Ishikawa (cell line): Measurements from ENCODE around the gene DDN.

ENCODE experiments used
- CEBPB ChIP-seq: IDR thresholded peaks from 2 replicates; pipeline ENCODE4 v1.6.1; 2012
- CREB1 ChIP-seq: IDR thresholded peaks from 2 replicates; pipeline ENCODE4 v1.6.1; 2012; ENCODE audit warnings: low read depth
- EGR1 ChIP-seq: IDR thresholded peaks from 2 replicates; pipeline ENCODE4 v1.6.1; 2012
- EP300 ChIP-seq: IDR thresholded peaks from 2 replicates; pipeline ENCODE4 v1.6.1; 2012; ENCODE audit warnings: borderline replicate concordance
- FOXM1 ChIP-seq: IDR thresholded peaks from 2 replicates; pipeline ENCODE4 v1.6.1; 2012; ENCODE audit warnings: low read depth, borderline replicate concordance
- MAX ChIP-seq: IDR thresholded peaks from 2 replicates; pipeline ENCODE4 v1.6.1; 2012
- NFIC ChIP-seq: IDR thresholded peaks from 2 replicates; pipeline ENCODE4 v1.6.1; 2012
- RAD21 ChIP-seq: IDR thresholded peaks from 2 replicates; pipeline ENCODE4 v1.6.1; 2012; ENCODE audit warnings: low read depth
- TAF1 ChIP-seq: IDR thresholded peaks from 2 replicates; pipeline ENCODE4 v1.6.1; 2012; ENCODE audit warnings: low read depth, mild to moderate bottlenecking
- TCF12 ChIP-seq: IDR thresholded peaks from 2 replicates; pipeline ENCODE4 v1.6.1; 2012; ENCODE audit warnings: low read depth
- TEAD4 ChIP-seq: IDR thresholded peaks from 2 replicates; pipeline ENCODE4 v1.6.1; 2012
- YY1 ChIP-seq: IDR thresholded peaks from 2 replicates; pipeline ENCODE4 v1.6.1; 2012; ENCODE audit warnings: low read depth
- ZBTB7A ChIP-seq: IDR thresholded peaks from 2 replicates; pipeline ENCODE4 v1.6.1; 2012; ENCODE audit warnings: low read depth
- TF ChIP-seq, protein P1 (sequence below): IDR thresholded peaks from 2 replicates; pipeline ENCODE4 v1.6.1; 2012
- TF ChIP-seq, protein P2 (sequence below): IDR thresholded peaks from 2 replicates; pipeline ENCODE4 v1.6.1; 2012; ENCODE audit warnings: low read depth, mild to moderate bottlenecking

Gene DDN

GRCh38 chr12:48973531-48973930 lies 25.6 kb downstream of the DDN start:
- TF ChIP-seq TEAD4 (no peak), CREB1 (no peak), EP300 (no peak)

- TF ChIP-seq EP300, result no peak
- no peak for TF ChIP-seq EGR1
- no peak for TF ChIP-seq CEBPB
- TF ChIP-seq, protein P1, sequence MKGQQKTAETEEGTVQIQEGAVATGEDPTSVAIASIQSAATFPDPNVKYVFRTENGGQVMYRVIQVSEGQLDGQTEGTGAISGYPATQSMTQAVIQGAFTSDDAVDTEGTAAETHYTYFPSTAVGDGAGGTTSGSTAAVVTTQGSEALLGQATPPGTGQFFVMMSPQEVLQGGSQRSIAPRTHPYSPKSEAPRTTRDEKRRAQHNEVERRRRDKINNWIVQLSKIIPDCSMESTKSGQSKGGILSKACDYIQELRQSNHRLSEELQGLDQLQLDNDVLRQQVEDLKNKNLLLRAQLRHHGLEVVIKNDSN, result no peak
- no peak for TF ChIP-seq TCF12
- no peak for TF ChIP-seq MAX
- TF ChIP-seq YY1, result no peak
- TF ChIP-seq NFIC, result no peak
- no peak for TF ChIP-seq CREB1
- TF ChIP-seq, protein P2, sequence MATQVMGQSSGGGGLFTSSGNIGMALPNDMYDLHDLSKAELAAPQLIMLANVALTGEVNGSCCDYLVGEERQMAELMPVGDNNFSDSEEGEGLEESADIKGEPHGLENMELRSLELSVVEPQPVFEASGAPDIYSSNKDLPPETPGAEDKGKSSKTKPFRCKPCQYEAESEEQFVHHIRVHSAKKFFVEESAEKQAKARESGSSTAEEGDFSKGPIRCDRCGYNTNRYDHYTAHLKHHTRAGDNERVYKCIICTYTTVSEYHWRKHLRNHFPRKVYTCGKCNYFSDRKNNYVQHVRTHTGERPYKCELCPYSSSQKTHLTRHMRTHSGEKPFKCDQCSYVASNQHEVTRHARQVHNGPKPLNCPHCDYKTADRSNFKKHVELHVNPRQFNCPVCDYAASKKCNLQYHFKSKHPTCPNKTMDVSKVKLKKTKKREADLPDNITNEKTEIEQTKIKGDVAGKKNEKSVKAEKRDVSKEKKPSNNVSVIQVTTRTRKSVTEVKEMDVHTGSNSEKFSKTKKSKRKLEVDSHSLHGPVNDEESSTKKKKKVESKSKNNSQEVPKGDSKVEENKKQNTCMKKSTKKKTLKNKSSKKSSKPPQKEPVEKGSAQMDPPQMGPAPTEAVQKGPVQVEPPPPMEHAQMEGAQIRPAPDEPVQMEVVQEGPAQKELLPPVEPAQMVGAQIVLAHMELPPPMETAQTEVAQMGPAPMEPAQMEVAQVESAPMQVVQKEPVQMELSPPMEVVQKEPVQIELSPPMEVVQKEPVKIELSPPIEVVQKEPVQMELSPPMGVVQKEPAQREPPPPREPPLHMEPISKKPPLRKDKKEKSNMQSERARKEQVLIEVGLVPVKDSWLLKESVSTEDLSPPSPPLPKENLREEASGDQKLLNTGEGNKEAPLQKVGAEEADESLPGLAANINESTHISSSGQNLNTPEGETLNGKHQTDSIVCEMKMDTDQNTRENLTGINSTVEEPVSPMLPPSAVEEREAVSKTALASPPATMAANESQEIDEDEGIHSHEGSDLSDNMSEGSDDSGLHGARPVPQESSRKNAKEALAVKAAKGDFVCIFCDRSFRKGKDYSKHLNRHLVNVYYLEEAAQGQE, result no peak
- no peak for TF ChIP-seq RAD21
- no peak for TF ChIP-seq TAF1
- TF ChIP-seq TEAD4, result no peak
- TF ChIP-seq FOXM1, result no peak
- TF ChIP-seq ZBTB7A, result no peak
Observed at GRCh38 chr12:48972952-48973483, 26.2 kb downstream of the DDN start.

- no peak for TF ChIP-seq MAX
Observed at GRCh38 chr12:48972213-48972951, 26.8 kb downstream of the DDN start.

- TF ChIP-seq EGR1, result no peak
- no peak for TF ChIP-seq EP300
- no peak for TF ChIP-seq NFIC
- TF ChIP-seq CEBPB, result no peak
- TF ChIP-seq TEAD4, result no peak
- TF ChIP-seq RAD21, result no peak
- no peak for TF ChIP-seq TAF1
- no peak for TF ChIP-seq YY1
- TF ChIP-seq, protein P2, result no peak
- TF ChIP-seq, protein P1, result no peak
- TF ChIP-seq MAX, result no peak
- TF ChIP-seq FOXM1, result no peak
- no peak for TF ChIP-seq TCF12
- no peak for TF ChIP-seq CREB1
- no peak for TF ChIP-seq ZBTB7A
Observed at GRCh38 chr12:48970702-48971334, 28.4 kb downstream of the DDN start.

- no peak for TF ChIP-seq TEAD4
- TF ChIP-seq, protein P2, result no peak
Observed at GRCh38 chr12:48969833-48970701, 29.1 kb downstream of the DDN start.
